Stimulated activated CD4-positive, alpha-beta T cell treated with anti-CD3 and anti-CD28 coated beads, Interleukin-4, amount 100 ng/mL, for 48 hours (primary cell): ENCODE results near the gene TRRAP.

Experiments
- DNase-seq, 2 donors: peaks; one replicate each; pipeline ENCODE4 v3.0.0-alpha.2; 2020; ENCODE audit warnings: low read depth in 2 of 2

TRRAP gene

GRCh38 chr7:99006739-99007424 lies 128.6 kb downstream of the TRRAP start:
- DNase-seq: no peak

- no peak for DNase-seq
Observed at GRCh38 chr7:99008181-99008631, 129.9 kb downstream of the TRRAP start.

- DNase-seq: no peak
Observed at GRCh38 chr7:99008921-99009530, 130.7 kb downstream of the TRRAP start.

- no peak for DNase-seq
Observed at GRCh38 chr7:99010281-99010680, 131.9 kb downstream of the TRRAP start.

- no peak for DNase-seq
Observed at GRCh38 chr7:99011341-99011705, 133.0 kb downstream of the TRRAP start.

GRCh38 chr7:99011706-99012404 lies 133.5 kb downstream of the TRRAP start:
- DNase-seq: no peak

GRCh38 chr7:99012722-99013121 lies 134.4 kb downstream of the TRRAP start:
- DNase-seq: no peak

- no peak for DNase-seq
Observed at GRCh38 chr7:99013266-99014112, 135.2 kb downstream of the TRRAP start.

GRCh38 chr7:99014113-99014985 lies 136.0 kb downstream of the TRRAP start:
- DNase-seq: no peak

- no peak for DNase-seq
Observed at GRCh38 chr7:99016196-99016595, 137.9 kb downstream of the TRRAP start.

- DNase-seq: no peak
Observed at GRCh38 chr7:99019523-99020412, 141.4 kb downstream of the TRRAP start.

- no peak for DNase-seq
Observed at GRCh38 chr7:99020413-99020715, 142.0 kb downstream of the TRRAP start.

GRCh38 chr7:99021941-99022560 lies 143.7 kb downstream of the TRRAP start:
- no peak for DNase-seq

GRCh38 chr7:99024066-99024465 lies 145.7 kb downstream of the TRRAP start:
- DNase-seq: no peak

GRCh38 chr7:99027241-99027640 lies 148.9 kb downstream of the TRRAP start:
- DNase-seq: no peak

GRCh38 chr7:99027841-99028240 lies 149.5 kb downstream of the TRRAP start:
- no peak for DNase-seq

GRCh38 chr7:99028261-99028973 lies 150.1 kb downstream of the TRRAP start:
- DNase-seq: no peak

- DNase-seq: no peak
Observed at GRCh38 chr7:99029466-99030435, 151.4 kb downstream of the TRRAP start.
